ENCODE measurements around the gene ROGDI.

GRCh38 chr16:4755687-4756086, 46.7 kb downstream of the ROGDI start:
- TF ChIP-seq, protein P1, sequence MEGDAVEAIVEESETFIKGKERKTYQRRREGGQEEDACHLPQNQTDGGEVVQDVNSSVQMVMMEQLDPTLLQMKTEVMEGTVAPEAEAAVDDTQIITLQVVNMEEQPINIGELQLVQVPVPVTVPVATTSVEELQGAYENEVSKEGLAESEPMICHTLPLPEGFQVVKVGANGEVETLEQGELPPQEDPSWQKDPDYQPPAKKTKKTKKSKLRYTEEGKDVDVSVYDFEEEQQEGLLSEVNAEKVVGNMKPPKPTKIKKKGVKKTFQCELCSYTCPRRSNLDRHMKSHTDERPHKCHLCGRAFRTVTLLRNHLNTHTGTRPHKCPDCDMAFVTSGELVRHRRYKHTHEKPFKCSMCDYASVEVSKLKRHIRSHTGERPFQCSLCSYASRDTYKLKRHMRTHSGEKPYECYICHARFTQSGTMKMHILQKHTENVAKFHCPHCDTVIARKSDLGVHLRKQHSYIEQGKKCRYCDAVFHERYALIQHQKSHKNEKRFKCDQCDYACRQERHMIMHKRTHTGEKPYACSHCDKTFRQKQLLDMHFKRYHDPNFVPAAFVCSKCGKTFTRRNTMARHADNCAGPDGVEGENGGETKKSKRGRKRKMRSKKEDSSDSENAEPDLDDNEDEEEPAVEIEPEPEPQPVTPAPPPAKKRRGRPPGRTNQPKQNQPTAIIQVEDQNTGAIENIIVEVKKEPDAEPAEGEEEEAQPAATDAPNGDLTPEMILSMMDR (IDR thresholded peaks at IDR 0.05), result no peak
- TF ChIP-seq CEBPB (IDR thresholded peaks at IDR 0.05) (no peak), CHD2 (IDR thresholded peaks at IDR 0.05; ENCODE audit: low read length, partially characterized antibody) (no peak)

Data from A549 (cell line).